Neural progenitor cell (in vitro differentiated cells): ENCODE results near the gene DNAJB8. TPM values are rescaled to one million over a fixed set of nuclear protein-coding genes. Genes with fewer than 3 reads are reported as not detected.

Experiments
- DNase-seq: peaks from one replicate; pipeline ENCODE4 v3.0.0-alpha.2; 2016; ENCODE audit warnings: low spot score
- H2AFZ ChIP-seq: fragments of 200-600 bp; sonication (generic); replicated peaks from 2 replicates; pipeline ENCODE4 v1.6.1; 2016; ENCODE audit warnings: antibody characterized with exemption
- H3F3A ChIP-seq: fragments of 200-600 bp; sonication (generic); 2 replicates; pipeline ENCODE4 v1.6.1; 2016; ENCODE audit warnings: antibody characterized with exemption, low read depth
- H3K27ac ChIP-seq: fragments of 200-600 bp; sonication (generic); 2 replicates; pipeline ENCODE4 v1.5.1; 2016; ENCODE audit warnings: mild to moderate bottlenecking
- H3K27me3 ChIP-seq: fragments of 200-600 bp; sonication (generic); 2 replicates; pipeline ENCODE4 v1.6.1; 2016; ENCODE audit warnings: mild to moderate bottlenecking, moderate library complexity
- H3K36me3 ChIP-seq: fragments of 200-600 bp; sonication (generic); 2 replicates; pipeline ENCODE4 v1.5.1; 2016
- H3K4me1 ChIP-seq: fragments of 200-600 bp; sonication (generic); 2 replicates; pipeline ENCODE4 v1.6.1; 2016; ENCODE audit warnings: mixed run types
- H3K4me2 ChIP-seq: fragments of 200-600 bp; sonication (generic); 2 replicates; pipeline ENCODE4 v1.6.1; 2016
- H3K4me3 ChIP-seq: fragments of 200-600 bp; sonication (generic); 2 replicates; pipeline ENCODE4 v1.5.1; 2016
- H3K79me2 ChIP-seq: fragments of 200-600 bp; sonication (generic); 2 replicates; pipeline ENCODE4 v1.6.1; 2016; ENCODE audit warnings: low read depth
- H3K9ac ChIP-seq: fragments of 200-600 bp; sonication (generic); 2 replicates; pipeline ENCODE4 v1.6.1; 2016
- H3K9me3 ChIP-seq: fragments of 200-600 bp; sonication (generic); 2 replicates; pipeline ENCODE4 v1.5.1; 2016; ENCODE audit warnings: low read depth
- H4K20me1 ChIP-seq: fragments of 200-600 bp; sonication (generic); 2 replicates; pipeline ENCODE4 v1.6.1; 2016; ENCODE audit warnings: low read depth
- H3K27ac Mint-ChIP-seq: 3 replicates; pipeline ENCODE4 v1.8.0; 2021; ENCODE audit warnings: mixed read lengths
- H3K27me3 Mint-ChIP-seq: 2 replicates; pipeline ENCODE4 v1.8.0; 2022; ENCODE audit warnings: low read depth, mild to moderate bottlenecking, inconsistent platforms, moderate library complexity, mixed read lengths; ENCODE audit not compliant: insufficient read depth
- H3K36me3 Mint-ChIP-seq: 3 replicates; pipeline ENCODE4 v1.8.0; 2021; ENCODE audit warnings: mixed read lengths
- H3K4me1 Mint-ChIP-seq: 3 replicates; pipeline ENCODE4 v1.8.0; 2021; ENCODE audit warnings: mixed read lengths
- H3K4me3 Mint-ChIP-seq: 3 replicates; pipeline ENCODE4 v1.8.0; 2021; ENCODE audit warnings: mild to moderate bottlenecking, moderate library complexity, mixed read lengths
- H3K9me3 Mint-ChIP-seq: 3 replicates; pipeline ENCODE4 v1.8.0; 2020; ENCODE audit warnings: mixed read lengths
- EZH2 ChIP-seq: fragments of 200-600 bp; sonication (generic); IDR thresholded peaks from 2 replicates; pipeline ENCODE4 v1.6.1; 2017; ENCODE audit warnings: antibody characterized with exemption, mild to moderate bottlenecking, moderate library complexity
- EZH2phosphoT487 ChIP-seq: fragments of 200-600 bp; sonication (generic); IDR thresholded peaks from 2 replicates; pipeline ENCODE4 v1.6.1; 2017; ENCODE audit warnings: antibody characterized with exemption
- total RNA-seq: library from RNA; depleted of rRNA; stranded (reverse); fragments of >200 nt; gene quantifications from 2 replicates; pipeline ENCODE4 v1.2.3, GENCODE V29; 2015; ENCODE audit warnings: low replicate concordance
- TF ChIP-seq, protein P1 (sequence below): fragments of 200-600 bp; sonication (generic); IDR thresholded peaks from 2 replicates; pipeline ENCODE4 v1.5.1; 2017; ENCODE audit warnings: antibody characterized with exemption, mild to moderate bottlenecking

Gene DNAJB8
- total RNA-seq, 1 donor from 2014 or later: not detected

DNA sequence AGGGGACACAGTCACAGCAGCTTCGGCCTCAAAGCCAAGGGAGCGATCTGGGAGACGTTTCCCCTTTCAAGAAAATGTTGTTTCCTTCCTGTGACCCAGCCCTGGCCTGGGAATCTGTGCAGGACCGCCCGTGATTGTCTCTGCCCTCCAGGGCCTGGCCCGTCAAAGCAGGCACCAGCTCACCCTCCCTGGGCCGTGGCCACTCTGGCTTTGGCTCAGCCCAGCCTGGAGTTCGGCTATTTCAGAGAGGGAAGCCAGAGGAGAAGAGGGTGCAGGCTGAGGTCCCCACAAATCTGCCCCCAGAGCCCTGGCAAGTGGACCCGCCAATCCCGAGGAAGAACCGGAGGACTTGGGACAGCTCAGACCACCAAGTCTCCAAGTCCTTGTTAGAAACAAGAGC lies 13.6 kb upstream of the DNAJB8 start:
- Mint-ChIP-seq H3K4me3 (no peak overlapping the region), H3K4me1 (peaks cover 33% of the 10 kb centered on the region), H3K36me3 (no peaks in the 10 kb centered on the region), H3K27me3 (peaks cover 60% of the 10 kb centered on the region), H3K9me3 (no peaks in the 10 kb centered on the region), H3K27ac (no peak overlapping the region)
- Histone ChIP-seq H3K36me3 (no peaks in the 10 kb centered on the region), H4K20me1 (peaks cover 48% of the 10 kb centered on the region), H3K9me3 (no peaks in the 10 kb centered on the region), H2AFZ (no peak overlapping the region), H3K4me2 (no peak overlapping the region), H3K9ac (no peak overlapping the region), H3K4me3 (no peak overlapping the region), H3K79me2 (no peaks in the 10 kb centered on the region), H3K27me3 (peaks cover 100% of the 10 kb centered on the region), H3K4me1 (peaks cover 41% of the 10 kb centered on the region), H3K27ac (no peak overlapping the region), H3F3A (peaks cover 27% of the 10 kb centered on the region)
- DNase-seq: no peak
- TF ChIP-seq EZH2 (no peak), EZH2phosphoT487 (no peak)
- TF ChIP-seq, protein P1, sequence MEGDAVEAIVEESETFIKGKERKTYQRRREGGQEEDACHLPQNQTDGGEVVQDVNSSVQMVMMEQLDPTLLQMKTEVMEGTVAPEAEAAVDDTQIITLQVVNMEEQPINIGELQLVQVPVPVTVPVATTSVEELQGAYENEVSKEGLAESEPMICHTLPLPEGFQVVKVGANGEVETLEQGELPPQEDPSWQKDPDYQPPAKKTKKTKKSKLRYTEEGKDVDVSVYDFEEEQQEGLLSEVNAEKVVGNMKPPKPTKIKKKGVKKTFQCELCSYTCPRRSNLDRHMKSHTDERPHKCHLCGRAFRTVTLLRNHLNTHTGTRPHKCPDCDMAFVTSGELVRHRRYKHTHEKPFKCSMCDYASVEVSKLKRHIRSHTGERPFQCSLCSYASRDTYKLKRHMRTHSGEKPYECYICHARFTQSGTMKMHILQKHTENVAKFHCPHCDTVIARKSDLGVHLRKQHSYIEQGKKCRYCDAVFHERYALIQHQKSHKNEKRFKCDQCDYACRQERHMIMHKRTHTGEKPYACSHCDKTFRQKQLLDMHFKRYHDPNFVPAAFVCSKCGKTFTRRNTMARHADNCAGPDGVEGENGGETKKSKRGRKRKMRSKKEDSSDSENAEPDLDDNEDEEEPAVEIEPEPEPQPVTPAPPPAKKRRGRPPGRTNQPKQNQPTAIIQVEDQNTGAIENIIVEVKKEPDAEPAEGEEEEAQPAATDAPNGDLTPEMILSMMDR: no peak

DNA sequence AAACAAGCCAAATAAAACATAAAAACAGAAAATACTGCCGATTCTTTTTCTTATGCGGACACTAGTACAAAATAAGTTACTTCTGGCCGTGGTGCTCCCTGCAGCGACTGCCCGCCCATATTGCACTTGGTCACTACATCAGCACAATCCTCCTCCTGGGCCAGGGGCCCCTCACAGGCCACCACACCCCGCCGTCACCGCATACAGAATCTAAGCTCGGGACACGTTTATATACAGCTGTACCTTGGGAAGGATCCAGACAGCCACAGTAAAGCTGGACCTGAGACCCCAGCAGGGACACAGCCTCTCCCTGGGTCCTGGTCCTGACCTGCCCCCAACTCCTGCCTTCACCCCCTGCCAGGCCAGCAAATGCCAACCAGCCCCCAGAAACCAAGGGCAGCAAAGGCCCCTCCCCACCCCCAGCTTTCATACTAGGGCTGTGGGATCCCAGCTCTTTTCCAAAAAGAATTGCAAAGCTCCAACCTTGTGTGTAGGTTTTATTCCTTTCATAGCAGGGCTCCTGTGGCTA lies 12.9 kb upstream of the DNAJB8 start:
- Histone ChIP-seq H3K4me1 (peaks cover 35% of the 10 kb centered on the region), H3K9ac (no peak overlapping the region), H2AFZ (no peak overlapping the region), H3K4me2 (no peak overlapping the region), H3K27ac (no peak overlapping the region), H3K4me3 (no peak overlapping the region), H3K27me3 (peaks cover 100% of the 10 kb centered on the region), H4K20me1 (peaks cover 41% of the 10 kb centered on the region), H3K9me3 (no peaks in the 10 kb centered on the region), H3K36me3 (no peaks in the 10 kb centered on the region), H3K79me2 (no peaks in the 10 kb centered on the region), H3F3A (peaks cover 21% of the 10 kb centered on the region)
- H3K4me1 Mint-ChIP-seq: peaks cover 28% of the 10 kb centered on the region
- H3K36me3 Mint-ChIP-seq: no peaks in the 10 kb centered on the region
- no peaks in the 10 kb centered on the region for H3K9me3 Mint-ChIP-seq
- TF ChIP-seq EZH2phosphoT487 (no peak), EZH2 (no peak)
- TF ChIP-seq, protein P1: no peak
- no peak overlapping the region for H3K4me3 Mint-ChIP-seq
- DNase-seq: no peak
- peaks cover 56% of the 10 kb centered on the region for H3K27me3 Mint-ChIP-seq
- H3K27ac Mint-ChIP-seq: no peak overlapping the region

DNA sequence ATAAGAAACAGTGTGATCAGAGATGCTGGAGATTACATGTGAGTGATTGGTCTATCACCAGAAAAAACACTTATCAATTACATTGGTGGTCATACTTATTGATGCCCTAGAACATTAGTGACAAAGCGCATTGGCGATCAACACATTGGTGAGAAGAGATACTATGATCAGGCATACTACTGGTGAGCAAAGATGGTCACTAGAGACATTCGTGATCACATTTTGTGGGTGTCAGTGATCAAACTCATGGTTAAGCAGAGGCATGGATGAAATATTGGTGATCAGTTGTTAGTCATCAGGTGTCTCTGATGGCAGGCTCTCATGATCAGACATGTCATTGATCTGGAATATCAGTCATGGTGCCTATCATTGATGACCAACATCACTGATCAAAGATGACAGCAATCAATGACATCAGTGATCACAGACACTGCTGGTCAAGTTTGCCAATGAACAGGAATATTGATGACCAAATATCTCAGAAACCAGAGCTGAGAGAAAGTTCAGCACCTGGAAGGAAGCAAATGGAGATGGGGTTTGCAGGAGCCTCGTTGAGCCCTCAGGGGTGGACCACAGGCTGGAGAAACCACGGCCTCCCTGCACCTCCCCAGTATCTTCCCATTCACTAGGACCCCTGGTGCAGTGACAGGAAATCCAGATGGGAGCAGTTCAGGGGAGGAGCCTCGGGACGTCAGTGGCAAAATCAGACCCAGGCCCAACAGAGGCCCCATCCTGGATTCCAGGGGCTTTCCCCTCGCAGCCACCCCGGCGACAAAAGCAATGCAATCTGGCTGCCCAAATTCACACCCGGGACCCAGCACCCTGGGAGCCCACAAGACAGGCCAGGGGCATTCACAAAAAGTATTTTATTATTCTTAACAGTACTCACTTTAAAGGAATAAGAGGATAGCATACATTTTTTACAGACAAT lies 12.2 kb upstream of the DNAJB8 start:
- Mint-ChIP-seq H3K27me3 (peaks cover 56% of the 10 kb centered on the region), H3K36me3 (no peaks in the 10 kb centered on the region), H3K4me3 (no peak overlapping the region), H3K9me3 (no peaks in the 10 kb centered on the region), H3K4me1 (peaks cover 24% of the 10 kb centered on the region), H3K27ac (no peak overlapping the region)
- DNase-seq: no peak
- Histone ChIP-seq H3K27ac (no peak overlapping the region), H2AFZ (no peak overlapping the region), H3K36me3 (no peaks in the 10 kb centered on the region), H3K4me2 (no peak overlapping the region), H4K20me1 (peaks cover 33% of the 10 kb centered on the region), H3F3A (peaks cover 13% of the 10 kb centered on the region), H3K27me3 (peaks cover 100% of the 10 kb centered on the region), H3K79me2 (no peaks in the 10 kb centered on the region), H3K4me3 (no peak overlapping the region), H3K4me1 (peaks cover 27% of the 10 kb centered on the region), H3K9ac (no peak overlapping the region), H3K9me3 (no peaks in the 10 kb centered on the region)
- TF ChIP-seq, protein P1: no peak
